HPDE6-E6E7 (cell line): ENCODE data around the gene PDE4C.

ENCODE experiments used
- DNase-seq: peaks from one replicate; pipeline ENCODE4 v3.0.0; 2011; ENCODE audit warnings: missing footprints; ENCODE audit errors: extremely low spot score

Gene PDE4C

DNA sequence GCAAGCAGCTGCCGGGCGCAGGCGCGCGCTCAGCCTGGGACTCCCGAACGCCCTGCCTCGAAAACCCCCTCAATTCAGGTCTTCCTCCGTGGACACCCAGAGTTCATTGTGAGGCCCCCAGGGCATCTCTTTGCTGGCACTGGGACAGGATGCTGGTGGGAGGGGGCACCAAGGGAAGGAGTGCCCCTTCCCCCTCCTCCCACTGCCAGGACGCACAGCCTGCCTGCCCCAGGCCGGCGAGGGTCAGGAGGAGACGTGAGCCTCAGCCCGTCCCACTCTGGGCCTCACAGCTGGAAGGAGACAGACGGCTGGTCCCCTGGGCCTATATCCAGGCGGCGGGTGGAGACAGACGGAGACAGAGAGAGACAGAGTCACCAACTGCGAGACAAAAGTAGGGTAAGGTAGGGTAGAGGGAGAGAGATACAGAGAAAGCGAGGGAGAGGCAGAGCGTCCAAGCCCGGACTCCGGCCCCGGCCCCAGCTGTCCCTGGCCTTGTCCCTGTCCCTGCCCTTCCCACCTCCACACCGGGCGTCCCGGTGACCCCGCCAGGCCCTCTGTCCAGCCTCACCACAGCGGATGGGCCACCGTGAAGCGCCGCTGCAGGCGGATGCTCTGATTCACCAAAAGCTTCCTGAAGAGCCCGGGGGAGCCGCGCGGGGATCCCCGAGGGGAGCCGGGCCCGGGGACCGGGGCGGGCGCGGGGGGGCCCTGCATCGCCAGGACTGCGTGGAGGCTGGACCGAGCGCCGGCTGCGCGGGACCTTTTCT, at the start of gene PDE4C:
Gene PDE4C, minus strand, starts transcription at position 737 of the 767 bp plus-strand sequence. Its CDS starts 23 bp downstream, at position 714.
- no peak for DNase-seq

DNA sequence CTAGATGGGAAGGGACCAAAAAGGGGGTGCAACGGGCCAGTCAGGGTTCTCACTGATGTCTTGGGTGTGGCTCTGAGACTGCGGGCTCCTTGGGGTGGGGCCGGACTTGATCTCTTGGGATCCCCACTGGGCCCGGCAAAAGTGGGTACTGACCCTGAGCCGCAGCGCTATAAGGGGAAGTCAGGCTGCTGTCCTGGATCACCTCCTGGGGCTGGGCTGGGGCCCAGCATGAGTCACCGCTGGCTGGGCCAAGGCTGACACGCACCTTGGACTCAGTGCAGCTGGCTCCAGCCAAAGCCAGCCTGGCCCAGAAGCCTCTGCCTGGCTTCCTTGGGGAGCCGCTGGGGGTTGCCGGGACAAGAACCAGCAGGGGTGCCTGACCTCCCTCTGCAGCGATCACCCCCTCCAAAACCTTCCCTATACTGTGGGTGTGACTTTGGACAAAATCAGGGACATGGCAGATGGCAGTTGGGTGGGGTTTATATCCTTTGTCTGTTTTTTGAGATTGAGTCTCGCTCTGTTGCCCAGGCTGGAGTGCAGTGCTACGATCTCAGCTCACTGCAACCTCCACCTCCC, 48.6 kb upstream of the PDE4C start:
- no peak for DNase-seq

DNA sequence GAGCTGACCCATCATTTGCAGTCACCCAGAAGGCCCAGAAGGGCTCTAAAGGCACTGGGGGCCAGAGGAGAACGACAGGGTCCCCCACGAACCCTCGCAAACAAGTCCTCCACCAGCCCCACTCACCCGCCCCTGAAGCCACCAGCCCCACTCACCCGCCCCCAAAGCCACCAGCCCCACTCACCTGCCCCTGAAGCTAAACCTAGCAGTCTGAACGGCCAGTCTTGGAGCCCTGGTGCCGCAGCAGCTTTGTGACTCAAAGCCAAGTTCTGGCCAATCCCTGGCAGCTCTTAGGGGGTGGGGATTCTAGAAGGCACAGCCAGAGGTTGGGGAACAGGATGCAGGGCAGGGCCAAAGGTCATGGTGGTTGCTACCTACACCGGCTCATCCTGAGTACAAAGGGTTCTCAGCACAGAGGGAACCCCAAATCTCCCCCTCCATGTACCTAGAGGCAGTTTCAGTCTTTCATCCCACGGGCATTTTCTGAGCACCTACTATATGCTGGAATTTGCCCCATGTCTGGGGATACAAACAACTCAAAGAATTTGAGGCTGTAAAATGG, 48.1 kb upstream of the PDE4C start, which contains the start of gene IQCN:
Gene IQCN, minus strand, starts transcription at position 234 of the 562 bp plus-strand sequence. CDS start 4,974 bp downstream, outside the sequence.
- DNase-seq, result no peak

DNA sequence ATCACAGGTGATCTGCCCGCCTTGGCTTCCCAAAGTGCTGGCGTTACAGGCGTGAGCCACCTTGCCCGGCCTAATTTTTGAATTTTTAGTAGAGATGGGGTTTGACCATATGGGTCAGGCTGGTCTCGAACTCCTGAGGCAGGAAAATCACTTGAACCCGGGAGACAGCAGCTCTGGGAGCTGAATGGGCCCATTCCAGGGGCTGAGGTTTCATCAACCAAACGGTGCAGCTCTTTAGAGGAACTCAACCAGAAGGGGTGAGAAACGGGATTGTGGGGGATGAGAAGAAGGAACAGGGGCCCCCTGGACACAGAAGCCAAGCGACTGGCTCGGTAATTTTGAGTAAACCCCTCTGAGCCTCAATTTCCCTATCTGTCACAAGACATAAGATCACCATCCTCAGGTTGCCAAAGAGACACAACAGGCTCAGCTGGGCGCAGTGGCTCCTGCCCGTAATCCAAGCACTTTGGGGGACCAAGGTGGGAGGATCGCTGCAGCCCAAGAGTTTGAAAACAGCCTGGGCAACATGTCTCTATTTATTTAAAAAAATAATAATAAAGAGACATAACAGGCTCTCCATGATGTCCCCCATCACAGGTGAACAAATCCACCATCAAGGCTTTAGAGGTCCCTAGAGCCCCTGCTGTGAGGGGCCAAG, 47.5 kb upstream of the PDE4C start:
- no peak for DNase-seq

DNA sequence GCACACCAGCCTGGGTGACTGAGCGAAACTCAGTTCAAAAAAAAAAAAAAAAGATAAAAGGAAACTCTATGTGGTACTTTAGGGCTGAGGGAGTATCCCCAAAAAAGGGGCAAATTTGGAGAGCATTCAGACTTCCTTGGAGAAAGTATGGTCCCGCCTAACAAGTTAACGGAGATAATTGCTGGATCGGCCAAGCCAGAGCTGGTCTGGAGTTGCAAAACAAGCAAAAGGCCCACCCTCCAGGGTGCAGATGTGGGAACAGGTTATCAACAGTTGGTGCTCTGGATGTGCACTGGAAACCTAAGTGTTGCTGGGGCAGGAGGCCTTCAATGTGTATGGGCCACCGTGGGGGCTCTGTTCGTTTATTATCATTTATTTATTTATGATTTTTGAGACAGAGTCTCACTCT, 45.2 kb upstream of the PDE4C start:
- DNase-seq, result no peak

DNA sequence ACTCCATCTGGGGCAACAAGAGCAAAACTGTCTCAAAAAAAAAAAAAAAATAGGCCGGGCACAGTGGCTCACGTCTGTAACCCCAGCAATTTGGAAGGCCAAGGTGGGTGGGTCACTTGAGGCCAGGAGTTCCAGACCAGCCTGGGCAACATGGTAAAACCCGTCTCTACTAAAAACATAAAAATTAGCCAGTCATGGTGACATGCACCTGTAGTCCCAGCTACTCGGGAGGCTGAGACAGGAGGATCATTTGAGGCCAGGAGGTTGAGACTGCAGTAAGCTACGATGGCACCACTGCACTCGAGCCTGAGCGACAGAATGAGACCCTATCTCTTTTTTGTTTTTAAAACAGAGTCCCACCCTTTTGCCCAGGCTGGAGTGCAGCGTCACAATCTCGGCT, 44.1 kb upstream of the PDE4C start:
- DNase-seq, result no peak

DNA sequence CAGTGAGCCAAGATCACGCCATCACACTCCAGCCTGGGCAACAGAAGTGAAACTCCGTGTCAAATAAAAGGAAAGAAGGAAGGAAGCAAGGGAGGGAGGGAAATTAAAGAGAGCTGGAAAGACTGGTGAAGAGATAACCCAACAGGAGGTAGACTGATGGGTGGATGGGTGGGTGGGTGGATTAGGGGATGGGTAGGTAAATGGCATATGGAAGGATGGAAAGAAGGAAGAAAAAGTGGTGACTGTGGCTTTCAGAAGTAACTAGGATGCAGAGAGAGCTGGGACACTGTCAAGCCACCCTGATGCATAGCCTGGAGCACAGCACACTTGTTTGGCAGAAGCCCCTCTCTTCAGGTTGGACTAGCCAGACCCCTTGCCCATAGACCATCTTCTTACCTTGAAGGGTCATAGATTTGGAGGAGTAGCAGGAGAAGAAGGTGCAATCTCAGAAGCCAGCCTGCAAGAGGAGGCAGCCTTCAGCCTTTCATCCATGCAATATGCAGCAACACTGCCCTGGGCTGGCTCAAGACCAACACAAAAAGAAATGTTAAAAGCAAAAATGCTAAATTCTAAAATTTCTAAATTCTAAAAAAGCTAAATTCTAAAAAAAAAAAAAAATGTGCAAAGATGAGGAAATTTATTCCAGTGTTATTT, 43.0 kb upstream of the PDE4C start:
- no peak for DNase-seq

DNA sequence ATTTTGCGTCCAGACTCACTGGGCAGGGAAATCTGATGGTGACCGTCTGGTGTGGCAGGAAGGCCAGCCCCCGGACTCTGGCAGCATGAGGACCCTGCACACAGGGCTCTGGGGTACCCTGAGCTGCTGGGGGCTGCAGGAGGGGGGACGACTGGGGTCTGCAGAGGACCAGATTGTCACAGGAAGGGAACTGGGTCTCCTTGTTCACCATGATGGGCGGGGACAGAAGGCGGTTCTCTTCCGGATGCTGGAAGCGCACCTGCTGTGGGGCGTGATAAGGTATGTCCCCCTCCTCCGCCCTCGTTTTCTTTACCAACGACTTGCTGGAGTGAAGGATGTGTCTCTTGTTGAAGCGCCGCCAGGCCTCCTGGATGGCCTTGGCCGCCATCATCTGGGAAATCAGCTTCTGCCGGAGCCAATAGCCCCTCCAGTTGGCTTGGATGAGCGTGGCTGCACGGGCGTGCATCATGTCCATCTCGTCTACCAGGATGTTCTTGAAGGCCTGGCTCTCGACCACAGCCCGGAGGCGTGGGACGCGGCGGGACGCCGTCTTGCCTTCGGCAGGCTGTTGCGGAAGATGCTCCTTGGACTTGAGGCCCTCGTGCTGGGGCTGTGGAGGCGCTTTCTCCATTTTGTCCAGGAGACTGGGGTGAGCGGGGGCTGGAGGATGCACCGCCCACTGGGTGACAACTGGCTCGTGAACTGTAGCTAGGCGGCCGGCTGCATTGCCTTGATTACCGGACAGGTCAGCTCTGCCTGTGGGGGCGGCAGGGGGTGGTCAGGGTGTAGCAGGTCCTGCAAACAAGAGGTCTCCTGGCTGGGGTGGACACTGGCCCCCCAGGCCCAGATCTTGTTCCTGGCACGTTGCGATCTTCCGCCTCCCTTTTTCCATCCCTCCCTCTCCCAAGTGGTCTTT, 40.8 kb upstream of the PDE4C start:
- DNase-seq, result no peak

DNA sequence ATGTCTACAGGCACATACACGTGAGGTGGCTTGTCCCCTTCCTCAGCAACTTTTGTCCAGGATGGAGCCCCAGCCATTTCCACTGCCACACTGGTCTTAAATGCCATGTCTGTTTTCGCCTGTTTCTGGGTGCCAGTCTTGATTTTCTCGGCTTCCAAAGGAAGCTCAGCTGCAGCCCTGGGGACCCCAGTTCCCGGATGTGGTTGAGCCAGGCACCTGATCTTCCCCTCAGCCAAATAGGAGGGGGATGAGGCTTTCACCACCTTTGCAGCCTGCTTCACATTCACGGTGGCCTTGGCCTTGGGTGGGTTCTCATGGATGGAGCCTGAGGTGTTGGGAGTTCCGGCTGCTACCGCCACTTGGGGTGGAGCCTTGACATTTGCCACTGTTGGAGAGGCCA, 39.3 kb upstream of the PDE4C start:
- DNase-seq, result no peak

DNA sequence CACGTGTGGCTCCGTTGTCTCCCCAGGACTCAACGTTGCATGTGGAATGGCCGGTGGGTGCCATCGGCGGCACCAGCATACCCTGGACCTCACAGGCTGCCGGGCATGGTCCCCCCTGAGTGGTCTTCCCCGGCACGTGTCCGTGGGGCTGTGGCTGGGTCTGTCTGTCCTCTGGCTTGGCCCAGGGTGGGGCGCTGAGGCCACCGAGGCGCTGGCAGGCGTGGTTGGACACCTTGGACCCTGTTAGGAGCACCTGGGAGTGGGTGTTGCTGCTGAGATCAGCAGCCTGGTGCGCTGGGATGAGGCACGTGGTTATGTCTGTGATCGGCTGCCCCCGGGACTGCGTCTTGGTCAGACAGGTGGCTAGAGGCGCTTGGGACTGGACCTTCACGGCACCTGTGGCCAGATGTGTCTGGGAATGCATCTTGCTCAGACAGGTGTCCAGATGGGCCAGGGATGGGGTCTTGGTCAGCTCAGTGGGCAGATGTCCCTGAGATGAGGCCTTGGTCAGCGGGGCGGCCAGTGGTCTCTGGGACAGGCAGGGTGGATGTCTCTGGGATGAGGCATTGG, 38.8 kb upstream of the PDE4C start:
- DNase-seq, result no peak

DNA sequence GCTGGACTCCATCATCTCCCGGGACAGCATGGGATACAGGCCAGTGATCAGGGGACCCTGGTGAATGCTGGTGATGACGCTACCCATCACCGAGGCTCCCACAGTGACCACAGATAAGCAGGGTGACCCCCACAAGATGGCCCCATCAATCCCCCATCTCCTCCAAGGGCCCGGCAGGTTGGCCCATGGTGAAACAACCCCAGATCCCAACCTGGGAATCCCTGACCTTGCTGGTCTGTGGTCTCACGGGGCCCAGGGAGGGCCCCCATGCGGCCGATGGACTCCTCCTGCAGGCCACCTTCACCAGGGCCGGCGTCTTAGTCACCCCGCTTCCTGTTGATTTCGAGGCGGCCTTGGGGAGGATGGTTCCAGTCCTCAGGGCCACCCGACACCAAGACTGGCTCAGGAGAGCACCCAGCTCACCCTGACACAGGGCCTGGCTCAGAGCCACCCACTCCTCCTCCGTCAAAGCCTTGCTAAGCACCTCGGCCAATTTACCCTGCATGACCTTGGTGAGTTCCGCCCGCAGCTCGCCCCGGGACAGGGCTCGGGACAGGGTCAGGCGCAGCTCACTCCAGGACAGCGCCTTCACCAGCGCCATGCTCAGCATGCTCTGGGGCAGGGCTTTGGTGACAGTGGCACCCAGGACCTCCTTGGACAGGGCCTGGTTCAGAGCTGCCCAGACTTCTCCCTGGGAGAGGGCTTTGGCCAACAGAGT, 38.1 kb upstream of the PDE4C start:
- no peak for DNase-seq

DNA sequence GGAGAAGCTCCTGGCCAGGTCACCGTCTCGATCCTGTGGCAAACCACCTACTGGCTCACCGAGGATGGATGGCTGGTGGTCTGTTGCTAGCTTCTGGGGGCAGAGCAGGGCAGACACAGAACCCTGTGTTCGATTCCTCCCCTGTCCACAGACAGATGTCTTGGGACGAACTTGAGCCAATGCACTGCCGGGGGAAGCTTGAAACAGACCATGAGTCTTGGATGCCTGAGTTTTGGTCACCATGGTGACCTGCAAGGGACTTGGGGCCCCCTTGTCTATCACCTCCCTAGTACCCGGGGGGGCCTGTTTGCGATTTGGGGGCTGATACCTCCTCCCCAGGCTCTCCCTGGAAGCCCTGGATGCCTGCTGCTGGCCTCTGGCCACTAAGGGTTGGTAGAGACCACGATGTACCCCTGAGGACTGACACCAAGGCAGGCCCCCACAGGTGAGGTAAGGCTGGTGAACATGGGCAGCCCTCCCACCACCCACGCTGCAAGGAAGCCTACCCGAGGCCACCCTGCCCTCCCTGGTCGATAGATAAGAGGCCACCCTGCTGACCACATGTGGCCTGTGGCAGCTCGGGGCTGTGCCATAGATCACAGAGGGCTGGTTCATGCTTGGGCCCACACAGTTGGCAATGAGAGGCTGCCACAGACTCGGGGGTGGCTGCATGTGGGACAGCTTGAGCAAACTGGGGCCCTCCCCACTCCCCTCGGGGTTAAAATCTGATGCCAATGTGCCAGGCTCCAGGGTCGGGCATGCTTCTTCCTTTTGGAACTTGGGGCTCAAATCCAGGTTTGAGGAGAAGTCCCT, 37.3 kb upstream of the PDE4C start:
- DNase-seq, result no peak

DNA sequence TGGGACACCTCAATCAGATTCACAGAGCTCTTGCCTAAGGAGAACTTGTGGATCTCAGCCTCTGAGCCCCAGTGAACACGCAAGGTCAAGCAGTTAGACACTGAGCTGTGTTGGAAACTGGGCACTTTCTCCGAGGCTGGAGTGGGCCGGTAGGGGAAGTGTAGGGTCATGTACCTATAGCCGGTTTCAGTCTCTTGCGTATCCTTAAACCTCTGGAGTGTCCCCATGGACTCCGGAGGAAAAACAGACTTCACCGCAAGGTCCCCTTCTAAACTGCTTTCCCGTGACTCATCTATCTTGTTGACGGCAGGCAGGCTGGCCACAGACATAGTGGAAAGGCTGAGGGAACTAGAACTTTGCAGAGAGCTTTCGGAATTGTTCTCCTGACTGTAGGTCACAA, 36.7 kb upstream of the PDE4C start:
- DNase-seq, result no peak

DNA sequence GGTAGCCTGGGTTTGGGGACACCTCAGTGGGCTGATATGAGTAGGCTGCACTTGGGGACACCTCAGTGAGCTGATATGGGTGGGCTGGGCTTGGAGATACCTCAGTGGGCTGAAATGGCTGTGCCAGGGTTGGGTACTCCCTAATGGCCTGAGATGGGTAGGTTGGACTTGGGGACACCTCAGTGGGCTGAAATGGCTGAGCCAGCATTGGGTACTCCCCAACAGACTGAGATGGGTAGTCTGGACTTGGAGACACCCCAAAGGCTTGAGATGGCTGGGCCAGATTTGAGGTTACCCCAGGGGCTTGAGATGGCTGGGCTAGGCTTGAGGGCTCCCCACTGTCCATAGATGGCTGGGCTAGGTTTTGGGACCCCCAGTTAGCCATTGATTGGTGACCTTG, 35.9 kb upstream of the PDE4C start:
- no peak for DNase-seq

DNA sequence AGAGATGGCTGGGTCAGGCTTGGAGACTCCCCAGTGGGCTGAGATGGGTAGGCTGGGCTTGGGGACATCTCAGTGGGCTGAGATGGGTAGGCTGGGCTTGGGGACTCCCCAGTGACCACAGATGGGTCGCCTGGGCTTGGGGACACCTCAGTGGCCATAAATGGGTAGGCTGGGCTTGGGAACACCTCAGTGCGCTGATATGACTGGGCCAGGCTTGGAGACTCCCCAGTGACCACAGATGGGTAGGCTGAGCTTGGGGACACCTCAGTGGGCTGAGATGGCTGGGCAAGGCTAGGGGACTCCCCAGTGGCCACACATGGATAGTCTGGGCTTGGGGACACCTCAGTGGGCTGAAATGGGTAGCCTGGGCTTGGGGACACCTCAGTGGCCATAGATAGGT, 35.2 kb upstream of the PDE4C start:
- no peak for DNase-seq

DNA sequence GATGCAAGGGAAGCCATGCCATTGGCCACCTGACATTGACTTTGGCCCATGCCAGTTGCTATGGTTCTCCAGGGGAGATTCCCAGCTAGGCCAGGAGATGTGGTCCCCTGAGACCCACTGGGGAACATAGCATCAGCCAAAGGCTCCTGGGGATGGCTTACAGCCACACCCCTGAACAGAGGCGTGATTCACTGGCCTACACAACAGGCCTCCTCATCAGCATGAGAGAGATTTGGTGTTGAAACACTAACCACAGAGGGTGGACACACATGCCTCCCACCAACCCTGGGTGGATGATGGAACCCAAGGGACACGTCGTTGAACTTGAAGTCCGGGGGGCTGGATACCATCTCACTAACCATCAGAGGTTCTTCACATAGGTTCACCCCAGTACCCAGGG, 33.7 kb upstream of the PDE4C start:
- DNase-seq, result no peak

DNA sequence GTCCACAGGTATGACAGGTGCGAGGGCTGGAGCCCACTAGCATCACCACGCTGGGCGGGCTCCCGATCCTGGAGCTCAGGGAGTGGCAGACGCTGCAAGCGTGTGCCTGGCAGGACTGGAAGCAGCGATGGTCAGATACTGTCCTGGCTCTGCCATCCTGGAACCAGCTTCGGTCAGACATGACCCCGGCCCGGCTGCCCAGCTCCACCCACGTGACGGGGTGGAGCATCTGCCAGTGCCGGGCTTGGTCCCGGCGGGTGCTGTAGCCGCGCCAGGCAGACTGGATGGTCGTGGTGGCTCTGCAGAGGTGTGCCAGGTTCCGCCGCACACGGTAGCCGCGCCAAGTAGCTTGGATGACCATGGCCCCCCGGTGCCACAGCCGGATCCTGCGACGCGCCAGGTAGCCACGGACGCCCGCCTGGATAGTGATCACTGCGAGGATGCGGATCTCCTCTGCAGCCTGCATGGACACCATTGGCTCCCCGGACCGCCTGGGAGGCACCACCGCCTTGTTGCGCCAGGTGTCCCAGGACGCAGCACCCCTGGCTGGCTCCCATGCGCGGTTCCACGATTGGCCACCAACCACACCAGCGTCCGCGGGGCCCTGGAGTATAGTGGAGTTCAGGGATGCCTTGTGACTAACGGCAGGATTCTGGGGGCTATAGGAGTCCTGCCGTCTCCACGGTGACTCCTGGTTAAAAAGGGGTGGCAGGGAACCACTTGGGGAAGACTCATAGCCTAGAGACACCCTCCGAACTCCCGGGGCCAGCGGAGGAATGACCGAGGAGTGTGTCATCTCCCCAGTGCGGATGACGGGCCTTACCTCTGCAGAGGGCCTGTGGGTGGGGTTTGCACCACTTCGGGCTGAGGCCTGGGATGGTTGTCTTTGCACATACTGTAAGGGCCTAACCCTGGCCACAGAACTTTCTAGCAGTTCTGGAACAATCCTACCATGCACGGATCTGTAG, 31.5 kb upstream of the PDE4C start:
- DNase-seq, result no peak
